Upper lobe of left lung (tissue), 4 donors: Measurements from ENCODE around the gene FBXL7.

Experiments used
- CTCF ChIP-seq, 6 experiments: fragments of 450-650 bp in 4 of 6; fragments of 200-600 bp in 2 of 6; sonication (generic) in 2 of 6; IDR thresholded peaks; one replicate each; pipeline ENCODE4 v1.5.1; 2016 to 2019; ENCODE audit warnings: antibody characterized with exemption in 6 of 6
- EP300 ChIP-seq, 4 donors: sonication (generic); formaldehyde crosslinking; IDR thresholded peaks; one replicate each; pipeline ENCODE4 v1.5.1; 2017; ENCODE audit warnings: antibody characterized with exemption in 4 of 4, control low read depth in 2 of 4
- POLR2A ChIP-seq, 4 donors: fragments of 450-650 bp; IDR thresholded peaks; one replicate each; pipeline ENCODE4 v1.5.1; 2016 to 2017; ENCODE audit warnings: antibody characterized with exemption in 4 of 4, mild to moderate bottlenecking in 2 of 4
- POLR2AphosphoS5 ChIP-seq, 2 donors: sonication (generic); formaldehyde crosslinking; IDR thresholded peaks; one replicate each; pipeline ENCODE4 v1.5.1; 2017; ENCODE audit warnings: antibody characterized with exemption in 2 of 2

DNA sequence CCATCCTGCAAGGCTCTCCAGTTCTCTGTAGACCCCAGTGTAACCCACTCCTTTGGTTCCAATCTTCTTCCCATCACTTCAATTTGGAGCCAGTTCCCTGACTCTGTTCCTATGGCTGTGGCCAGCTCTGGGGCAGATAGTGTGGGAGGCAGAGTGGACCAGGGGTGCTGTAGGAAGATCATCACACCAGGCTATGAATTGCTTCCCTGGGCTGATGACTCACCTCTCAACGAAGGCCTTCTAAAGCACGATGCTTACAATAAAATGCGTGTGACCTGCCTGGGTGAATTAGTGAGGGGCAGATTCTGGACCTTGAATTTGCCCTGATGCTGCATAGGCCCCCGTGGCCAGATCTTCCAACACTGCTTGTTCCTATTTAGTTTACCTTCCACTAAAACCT, 289.7 kb downstream of the FBXL7 start:
- TF ChIP-seq POLR2AphosphoS5 (IDR thresholded peaks at IDR 0.05) (no peak), POLR2A (IDR thresholded peaks at IDR 0.05) (no peak), CTCF (IDR thresholded peaks at IDR 0.05) (no peak), EP300 (IDR thresholded peaks at IDR 0.05) (no peak)
